HG02763 (cell line): Measurements from ENCODE around the gene CACFD1.

Source experiments
- ATAC-seq: cut with Tn5 transposase; IDR thresholded peaks from one replicate; pipeline ENCODE4 v1.9.1; 2021; ENCODE audit warnings: mild to moderate bottlenecking, moderate library complexity; ENCODE audit not compliant: unreplicated experiment

The CACFD1 gene

DNA sequence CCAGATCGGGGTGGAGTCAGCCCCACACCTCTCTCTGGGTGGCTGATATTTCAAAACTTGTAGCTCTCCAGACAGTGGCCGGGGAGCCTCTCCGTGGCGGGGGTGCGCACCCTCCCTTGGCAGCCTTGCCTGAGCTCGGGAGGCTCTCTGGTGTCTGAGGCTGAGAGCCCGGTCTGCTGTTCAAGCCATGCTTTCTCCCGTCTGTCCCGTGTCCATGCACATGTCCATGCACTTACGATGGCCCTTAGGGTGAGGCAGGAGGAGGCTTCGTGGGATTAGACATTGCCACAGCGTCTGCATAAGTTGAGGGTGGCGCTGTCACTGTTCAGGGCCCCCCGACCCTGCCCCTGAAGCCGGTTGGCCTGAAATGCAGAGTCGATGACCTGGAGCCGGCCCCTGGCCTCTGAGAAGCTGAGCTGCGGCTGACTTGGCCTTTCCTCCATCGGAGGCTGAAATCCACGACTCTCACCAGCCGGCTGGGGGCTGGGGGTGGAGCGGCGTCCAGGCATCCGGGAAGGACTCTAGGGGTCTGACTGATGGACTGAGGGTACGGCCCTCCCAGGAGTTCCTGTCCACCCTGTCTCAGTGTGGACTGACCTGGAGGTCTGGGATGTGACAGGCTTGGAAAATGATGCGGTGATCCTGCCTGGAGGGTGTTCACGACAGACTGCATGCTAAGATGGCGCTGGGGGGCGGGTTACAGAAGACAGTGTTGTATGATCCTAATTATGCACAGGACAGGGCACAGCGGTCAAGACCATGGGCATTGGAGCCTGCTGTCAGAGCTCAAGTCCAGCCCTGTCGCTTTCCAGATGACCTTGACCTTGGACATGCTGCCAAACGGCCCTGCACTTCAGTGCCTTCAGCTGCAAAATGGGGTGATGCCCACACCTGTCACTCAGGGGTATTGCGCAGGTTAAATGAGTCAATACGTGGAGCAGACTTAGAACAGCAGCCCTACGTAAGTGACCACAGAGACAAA is 37.4 kb downstream of the CACFD1 start:
- ATAC-seq, result no peak

GRCh38 chr9:133499132-133499891 is 39.5 kb downstream of the CACFD1 start:
- no peak for ATAC-seq

DNA sequence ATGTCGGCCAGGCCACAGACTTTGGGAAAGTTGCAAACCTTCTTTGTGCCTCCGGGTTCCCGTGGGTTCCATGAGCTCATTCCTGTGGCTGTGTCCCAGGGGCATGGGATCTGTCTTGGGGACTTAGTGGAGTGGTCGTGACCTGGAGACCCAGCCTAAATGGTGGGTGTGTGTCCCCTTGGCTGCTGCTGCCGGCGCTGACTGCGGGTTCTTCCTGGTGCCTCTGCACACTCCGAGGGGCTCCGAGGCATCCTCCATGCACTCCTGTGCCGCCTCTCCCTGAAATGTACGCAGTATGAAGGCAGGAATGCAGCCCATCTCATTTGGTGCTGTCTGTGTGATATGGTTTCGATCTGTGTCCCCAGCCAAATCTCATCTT is 40.1 kb downstream of the CACFD1 start:
- no peak for ATAC-seq

- ATAC-seq, result no peak
Measured at GRCh38 chr9:133502112-133502511, 42.3 kb downstream of the CACFD1 start.

- no peak for ATAC-seq
Measured at GRCh38 chr9:133505186-133505830, 45.5 kb downstream of the CACFD1 start.

DNA sequence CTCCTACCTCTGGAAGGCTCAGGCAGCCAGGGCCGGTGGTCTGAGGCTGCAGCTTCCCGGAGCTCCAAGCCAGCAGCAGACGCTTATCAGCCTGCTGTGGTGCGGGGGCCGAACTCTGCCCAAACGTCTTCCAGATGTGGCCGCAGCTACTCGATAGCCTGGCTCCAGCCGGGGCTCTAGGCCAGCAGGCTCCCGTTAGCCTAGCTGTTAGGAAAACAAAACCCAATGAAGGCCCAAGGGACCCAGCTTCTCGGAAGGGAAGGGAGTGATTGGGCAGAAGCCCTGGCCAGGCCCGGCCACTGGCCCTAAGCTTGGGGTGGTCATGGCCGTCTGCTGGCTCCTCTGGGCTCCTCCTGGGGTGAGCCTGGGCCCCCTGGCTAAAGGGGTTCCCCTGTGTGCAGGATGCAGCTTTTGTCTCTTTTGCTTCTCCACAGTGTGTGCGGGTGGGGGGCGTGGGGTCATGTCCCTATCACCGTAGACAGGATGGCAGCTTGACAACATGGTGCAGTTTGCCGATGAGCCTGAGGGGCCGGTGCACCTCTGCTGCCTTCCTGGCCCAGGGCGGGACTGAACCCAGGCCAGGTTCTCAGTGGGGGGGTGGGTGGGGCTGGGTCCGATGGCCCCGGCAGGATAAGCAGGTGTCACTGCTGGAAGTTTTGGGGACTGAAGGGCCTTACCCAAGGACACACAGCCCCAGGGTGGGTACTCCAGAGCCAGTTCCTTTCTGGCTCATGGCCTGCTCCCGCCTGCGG is 46.3 kb downstream of the CACFD1 start:
- no peak for ATAC-seq

DNA sequence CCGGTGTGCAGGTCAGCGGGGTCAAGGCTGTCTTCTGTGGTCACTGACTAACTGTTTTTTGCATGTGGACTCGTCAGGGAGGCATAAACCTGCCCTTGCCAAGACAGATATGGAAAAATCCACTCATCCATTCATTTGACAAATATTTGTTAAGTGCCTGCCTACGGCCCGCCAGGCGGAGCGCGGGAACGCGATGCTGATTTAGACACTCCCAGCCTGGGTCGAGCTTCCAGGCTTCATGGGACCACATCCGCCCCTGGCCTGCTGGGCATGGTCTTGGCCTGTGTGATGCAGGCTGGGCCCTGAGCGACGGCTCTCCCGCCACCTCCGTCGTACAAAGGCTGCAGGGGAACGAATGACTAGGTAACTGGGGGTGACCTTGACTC is 46.9 kb downstream of the CACFD1 start:
- no peak for ATAC-seq

- no peak for ATAC-seq
Measured at GRCh38 chr9:133507246-133507965, 47.6 kb downstream of the CACFD1 start.

- no peak for ATAC-seq
Measured at GRCh38 chr9:133508046-133508445, 48.3 kb downstream of the CACFD1 start.

- ATAC-seq, result no peak
Measured at GRCh38 chr9:133509179-133510083, 49.7 kb downstream of the CACFD1 start.

GRCh38 chr9:133510926-133511505 is 51.2 kb downstream of the CACFD1 start:
- ATAC-seq, result no peak

GRCh38 chr9:133511607-133512006 is 51.8 kb downstream of the CACFD1 start:
- no peak for ATAC-seq

- ATAC-seq, result no peak
Measured at GRCh38 chr9:133512253-133513213, 52.8 kb downstream of the CACFD1 start.

DNA sequence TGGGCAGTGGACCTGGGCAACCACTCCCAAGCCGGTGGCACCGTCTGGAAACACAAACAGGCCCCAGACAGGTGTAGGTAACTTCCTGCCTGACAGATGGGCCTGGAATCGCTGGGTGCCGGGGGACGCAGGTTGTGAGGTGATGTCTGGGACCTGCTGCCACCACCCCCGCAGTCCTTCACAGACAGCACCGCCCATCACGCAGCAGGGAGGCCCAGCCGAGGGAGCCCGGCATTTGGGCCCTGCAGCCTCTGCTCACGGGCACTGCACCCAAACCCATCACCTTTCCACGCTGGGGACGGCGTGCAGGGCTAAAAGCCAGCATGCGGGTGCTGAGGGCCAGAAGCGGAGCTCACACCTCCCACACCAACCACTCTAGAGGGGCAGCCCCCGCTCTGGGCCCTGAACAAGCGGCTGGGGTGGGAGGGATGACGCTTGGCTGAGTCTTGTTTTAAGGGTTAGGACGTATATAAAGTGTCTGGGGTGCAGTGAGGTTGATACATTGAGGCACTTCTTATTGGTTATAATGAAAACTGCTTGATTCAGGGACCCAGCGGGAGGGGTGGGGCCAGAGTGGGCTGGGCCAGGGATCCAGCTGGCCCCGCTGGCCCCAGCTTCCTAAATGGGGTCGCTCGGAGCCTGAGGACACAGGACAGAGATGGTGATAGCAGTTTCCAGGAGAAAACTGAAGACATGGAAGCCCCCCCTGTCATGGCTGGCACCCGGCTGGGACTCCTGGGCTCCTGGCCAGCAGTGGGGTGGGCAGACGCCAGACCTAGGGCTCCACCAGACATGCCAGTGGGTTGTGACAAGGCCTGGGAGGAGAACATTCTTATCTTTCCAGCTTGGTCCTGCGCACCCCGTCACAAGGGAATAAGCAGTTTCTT is 53.7 kb downstream of the CACFD1 start:
- ATAC-seq, result no peak

- ATAC-seq, result no peak
Measured at GRCh38 chr9:133514460-133515239, 54.9 kb downstream of the CACFD1 start.

DNA sequence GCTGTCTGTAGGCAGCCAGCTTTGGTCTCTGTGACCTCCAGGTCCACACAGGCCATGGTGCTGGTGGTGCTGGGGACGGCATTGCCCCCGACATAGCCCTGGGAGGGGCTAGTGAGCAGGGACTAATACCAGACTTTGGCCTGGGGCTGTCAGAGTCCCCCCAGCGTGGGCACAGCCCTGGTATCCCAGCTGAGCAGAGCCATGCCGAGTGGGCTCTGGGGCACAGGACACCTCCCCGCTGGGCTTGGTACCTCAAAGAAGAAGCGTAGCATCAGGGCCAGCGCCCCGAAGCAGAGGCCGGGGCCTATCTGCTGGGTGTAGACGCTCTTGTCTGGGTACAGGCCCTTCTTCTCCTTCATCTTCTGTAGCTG is 55.4 kb downstream of the CACFD1 start:
- ATAC-seq, result no peak
